IPS-18c (cell line): ENCODE results near the gene THAP4.

ENCODE experiments used
- H3K4me3 ChIP-seq: 2 replicates; pipeline ENCODE4 v1.7.0; 2013; ENCODE audit warnings: low read depth, mild to moderate bottlenecking, low read length, moderate library complexity; ENCODE audit not compliant: insufficient read depth
- H3K9me3 ChIP-seq: one replicate; pipeline ENCODE4 v1.6.1; 2013; ENCODE audit warnings: mild to moderate bottlenecking, low read length, moderate library complexity; ENCODE audit not compliant: control insufficient read depth, insufficient read depth

THAP4 gene

GRCh38 chr2:241551998-241552737 lies 84.8 kb downstream of the THAP4 start:
- Histone ChIP-seq H3K4me3 (no peak overlapping the region), H3K9me3 (no peaks in the 10 kb centered on the region)

GRCh38 chr2:241551599-241551997 lies 85.4 kb downstream of the THAP4 start:
- Histone ChIP-seq H3K9me3 (no peaks in the 10 kb centered on the region), H3K4me3 (no peak overlapping the region)

GRCh38 chr2:241550616-241551580 lies 86.1 kb downstream of the THAP4 start:
- H3K9me3 ChIP-seq, result no peaks in the 10 kb centered on the region
- H3K4me3 ChIP-seq, result no peak overlapping the region

GRCh38 chr2:241548451-241548835 lies 88.5 kb downstream of the THAP4 start:
- Histone ChIP-seq H3K4me3 (no peak overlapping the region), H3K9me3 (no peaks in the 10 kb centered on the region)

- Histone ChIP-seq H3K4me3 (no peak overlapping the region), H3K9me3 (no peaks in the 10 kb centered on the region)
Measured at GRCh38 chr2:241547781-241548450, 89.0 kb downstream of the THAP4 start.

GRCh38 chr2:241546771-241547498 lies 90.0 kb downstream of the THAP4 start:
- Histone ChIP-seq H3K9me3 (peaks cover under 1% of the 10 kb centered on the region), H3K4me3 (no peak overlapping the region)

- H3K4me3 ChIP-seq, result no peak overlapping the region
Measured at GRCh38 chr2:241545523-241546473, 91.2 kb downstream of the THAP4 start.

GRCh38 chr2:241545106-241545505 lies 91.9 kb downstream of the THAP4 start:
- no peak overlapping the region for H3K4me3 ChIP-seq
- peaks cover 4% of the 10 kb centered on the region for H3K9me3 ChIP-seq

More at GRCh38 chr2:241545523-241546473, 91.2 kb downstream of the THAP4 start:
- H3K9me3 ChIP-seq, result peaks cover 4% of the 10 kb centered on the region

GRCh38 chr2:241542278-241542605 lies 94.7 kb downstream of the THAP4 start:
- Histone ChIP-seq H3K9me3 (peaks cover 4% of the 10 kb centered on the region), H3K4me3 (no peak overlapping the region)

- H3K9me3 ChIP-seq, result peaks cover 4% of the 10 kb centered on the region
- peak overlapping the region; percentile 50 for H3K4me3 ChIP-seq
Measured at GRCh38 chr2:241541564-241542277, 95.2 kb downstream of the THAP4 start.

GRCh38 chr2:241540771-241541561 lies 96.0 kb downstream of the THAP4 start:
- Histone ChIP-seq H3K9me3 (peaks cover 4% of the 10 kb centered on the region), H3K4me3 (peak overlapping the region; percentile 70)

GRCh38 chr2:241540401-241540770 lies 96.6 kb downstream of the THAP4 start:
- peaks cover 4% of the 10 kb centered on the region for H3K9me3 ChIP-seq
- peak overlapping the region; percentile 70 for H3K4me3 ChIP-seq

- H3K4me3 ChIP-seq, result no peak overlapping the region
- peaks cover 4% of the 10 kb centered on the region for H3K9me3 ChIP-seq
Measured at GRCh38 chr2:241539616-241540374, 97.2 kb downstream of the THAP4 start.

GRCh38 chr2:241538838-241539615 lies 97.9 kb downstream of the THAP4 start:
- Histone ChIP-seq H3K9me3 (peaks cover 4% of the 10 kb centered on the region), H3K4me3 (no peak overlapping the region)
